Liver (tissue), 9 donors: ENCODE results near the gene PTPRS. TPM values are rescaled to one million over a fixed set of nuclear protein-coding genes. Genes with fewer than 3 reads are reported as not detected.

Source experiments
- DNase-seq: peaks from one replicate; pipeline ENCODE4 v3.0.0-alpha.2; 2017; ENCODE audit warnings: low spot score
- H3K27ac ChIP-seq, 2 donors: one replicate each; pipeline ENCODE4 v1.7.0; 2013; ENCODE audit warnings: inconsistent platforms in 2 of 2, low read length in 2 of 2, control low read depth in 1 of 2, low read depth in 1 of 2, mild to moderate bottlenecking in 1 of 2
- H3K27me3 ChIP-seq, 4 donors: one replicate each; pipeline versions ENCODE4 v1.6.1 to v1.7.0; 2013; ENCODE audit warnings: low read length in 3 of 4, inconsistent platforms in 1 of 4, mild to moderate bottlenecking in 1 of 4, moderate library complexity in 1 of 4; ENCODE audit not compliant: control insufficient read depth in 4 of 4, insufficient read depth in 4 of 4
- H3K36me3 ChIP-seq, 4 donors: one replicate each; pipeline versions ENCODE4 v1.6.1 to v1.7.0; 2013; ENCODE audit warnings: low read length in 3 of 4, mild to moderate bottlenecking in 3 of 4, low read depth in 1 of 4, moderate library complexity in 1 of 4; ENCODE audit not compliant: control insufficient read depth in 4 of 4, insufficient read depth in 3 of 4
- H3K4me1 ChIP-seq, 4 donors: one replicate each; pipeline versions ENCODE4 v1.6.1 to v1.7.0; 2013; ENCODE audit warnings: low read length in 3 of 4, mild to moderate bottlenecking in 3 of 4, moderate library complexity in 1 of 4; ENCODE audit not compliant: control insufficient read depth in 4 of 4, insufficient read depth in 4 of 4
- H3K4me3 ChIP-seq, 3 donors: one replicate each; pipeline versions ENCODE4 v1.6.1 to v1.7.0; 2013; ENCODE audit warnings: low read length in 3 of 3, control low read depth in 1 of 3, low read depth in 1 of 3, mild to moderate bottlenecking in 1 of 3
- H3K9ac ChIP-seq, 2 donors: one replicate each; pipeline ENCODE4 v1.7.0; 2013; ENCODE audit warnings: low read length in 2 of 2, mild to moderate bottlenecking in 2 of 2, moderate library complexity in 2 of 2, control low read depth in 1 of 2, low read depth in 1 of 2
- H3K9me3 ChIP-seq, 4 donors: one replicate each; pipeline versions ENCODE4 v1.6.1 to v1.7.0; 2013; ENCODE audit warnings: low read length in 3 of 4; ENCODE audit not compliant: control insufficient read depth in 4 of 4
- ATF3 ChIP-seq: IDR thresholded peaks from 2 replicates; pipeline ENCODE4 v1.6.1; 2016; ENCODE audit warnings: antibody characterized with exemption
- FOXA1 ChIP-seq: IDR thresholded peaks from 2 replicates; pipeline ENCODE4 v1.6.1; 2016; ENCODE audit warnings: antibody characterized with exemption
- FOXA2 ChIP-seq: IDR thresholded peaks from 2 replicates; pipeline ENCODE4 v1.6.1; 2016; ENCODE audit warnings: antibody characterized with exemption
- GABPA ChIP-seq, 2 donors: IDR thresholded peaks in 1 of 2; conservative IDR thresholded peaks in 1 of 2; 2 replicates each; pipeline ENCODE4 v1.6.1; 2016; ENCODE audit warnings: antibody characterized with exemption in 2 of 2, mild to moderate bottlenecking in 1 of 2, moderate library complexity in 1 of 2
- HNF4A ChIP-seq, 2 donors: conservative IDR thresholded peaks; 2 replicates each; pipeline ENCODE4 v1.6.1; 2016; ENCODE audit warnings: antibody characterized with exemption in 2 of 2, mild to moderate bottlenecking in 2 of 2
- HNF4G ChIP-seq: IDR thresholded peaks from 2 replicates; pipeline ENCODE4 v1.6.1; 2016; ENCODE audit warnings: antibody characterized with exemption
- JUND ChIP-seq, 2 donors: IDR thresholded peaks; 2 replicates each; pipeline ENCODE4 v1.6.1; 2016; ENCODE audit warnings: antibody characterized with exemption in 2 of 2
- NR2F2 ChIP-seq: IDR thresholded peaks from 2 replicates; pipeline ENCODE4 v1.6.1; 2016; ENCODE audit warnings: antibody characterized with exemption
- RAD21 ChIP-seq, 2 donors: IDR thresholded peaks; 2 replicates each; pipeline ENCODE4 v1.6.1; 2016; ENCODE audit warnings: antibody characterized with exemption in 2 of 2, mild to moderate bottlenecking in 2 of 2
- REST ChIP-seq: IDR thresholded peaks from 2 replicates; pipeline ENCODE4 v1.6.1; 2016; ENCODE audit warnings: antibody characterized with exemption, mild to moderate bottlenecking
- RXRA ChIP-seq, 2 donors: IDR thresholded peaks; 2 replicates each; pipeline ENCODE4 v1.6.1; 2017 to 2018; ENCODE audit warnings: antibody characterized with exemption in 2 of 2, mild to moderate bottlenecking in 1 of 2
- TAF1 ChIP-seq: conservative IDR thresholded peaks from 2 replicates; pipeline ENCODE4 v1.6.1; 2016; ENCODE audit warnings: antibody characterized with exemption, mild to moderate bottlenecking
- WGBS: extraction: QIAGEN DNeasy Blood & Tissue Kit; methylation state at CpG from one replicate; pipeline ENCODE4 v1.1.7; 2013; 5-methylcytosine and 5-hydroxymethylcytosine counted together
- polyA plus RNA-seq, 2 donors: library from polyadenylated mRNA; stranded (reverse) in 1 of 2; unstranded in 1 of 2; fragments of 200-250 nt in 1 of 2; fragments of >200 nt in 1 of 2; fragmentation: Nextera tagmentation in 1 of 2; extraction: Ambion mirVana in 1 of 2; gene quantifications; one replicate each; pipeline versions ENCODE4 v1.2.1 to v1.2.3, GENCODE V29; 2013 to 2015
- total RNA-seq, 2 donors: library from RNA; depleted of rRNA; stranded (reverse); fragments of >200 nt; gene quantifications; one replicate each; pipeline ENCODE4 v1.2.3, GENCODE V29; 2014
- TF ChIP-seq, protein P1 (sequence below): IDR thresholded peaks from 2 replicates; pipeline ENCODE4 v1.6.1; 2016; ENCODE audit warnings: antibody characterized with exemption
- TF ChIP-seq, protein P2 (sequence below): fragments of 150-350 bp; IDR thresholded peaks from 2 replicates; pipeline ENCODE4 v1.5.1; 2017; ENCODE audit warnings: improper control_type of control experiment, low read depth, low read length; ENCODE audit not compliant: missing input control
- donor health status: healthy.
- donor health status: healthy.
- donor health status: healthy.
- donor health status: healthy.
- donor health status: healthy.

PTPRS gene
- total and polyA plus RNA-seq, 4 donors: 1.3 to 49.7 (median 20.2) TPM

GRCh38 chr19:5345895-5346386, 5.3 kb upstream of the PTPRS start:
- H3K4me3 ChIP-seq: no peak overlapping the region
- no peaks in the 10 kb centered on the region for H3K4me1 ChIP-seq
- no peak overlapping the region for H3K9ac ChIP-seq
- WGBS: 29% methylated on average over 6 of the region's 6 CpGs
- TF ChIP-seq GABPA (IDR thresholded peaks at IDR 0.05 in 1 of 2, conservative IDR thresholded peaks at IDR 0.05 in 1 of 2) (no peak), RAD21 (IDR thresholded peaks at IDR 0.05) (no peak), REST (no peak)
- TF ChIP-seq, protein P1, sequence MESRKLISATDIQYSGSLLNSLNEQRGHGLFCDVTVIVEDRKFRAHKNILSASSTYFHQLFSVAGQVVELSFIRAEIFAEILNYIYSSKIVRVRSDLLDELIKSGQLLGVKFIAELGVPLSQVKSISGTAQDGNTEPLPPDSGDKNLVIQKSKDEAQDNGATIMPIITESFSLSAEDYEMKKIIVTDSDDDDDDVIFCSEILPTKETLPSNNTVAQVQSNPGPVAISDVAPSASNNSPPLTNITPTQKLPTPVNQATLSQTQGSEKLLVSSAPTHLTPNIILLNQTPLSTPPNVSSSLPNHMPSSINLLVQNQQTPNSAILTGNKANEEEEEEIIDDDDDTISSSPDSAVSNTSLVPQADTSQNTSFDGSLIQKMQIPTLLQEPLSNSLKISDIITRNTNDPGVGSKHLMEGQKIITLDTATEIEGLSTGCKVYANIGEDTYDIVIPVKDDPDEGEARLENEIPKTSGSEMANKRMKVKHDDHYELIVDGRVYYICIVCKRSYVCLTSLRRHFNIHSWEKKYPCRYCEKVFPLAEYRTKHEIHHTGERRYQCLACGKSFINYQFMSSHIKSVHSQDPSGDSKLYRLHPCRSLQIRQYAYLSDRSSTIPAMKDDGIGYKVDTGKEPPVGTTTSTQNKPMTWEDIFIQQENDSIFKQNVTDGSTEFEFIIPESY: no peak
- H3K27ac ChIP-seq: no peak overlapping the region
- no peaks in the 10 kb centered on the region for H3K9me3 ChIP-seq
- no peaks in the 10 kb centered on the region for H3K36me3 ChIP-seq
- H3K27me3 ChIP-seq: no peaks in the 10 kb centered on the region
- no peak for DNase-seq

DNA sequence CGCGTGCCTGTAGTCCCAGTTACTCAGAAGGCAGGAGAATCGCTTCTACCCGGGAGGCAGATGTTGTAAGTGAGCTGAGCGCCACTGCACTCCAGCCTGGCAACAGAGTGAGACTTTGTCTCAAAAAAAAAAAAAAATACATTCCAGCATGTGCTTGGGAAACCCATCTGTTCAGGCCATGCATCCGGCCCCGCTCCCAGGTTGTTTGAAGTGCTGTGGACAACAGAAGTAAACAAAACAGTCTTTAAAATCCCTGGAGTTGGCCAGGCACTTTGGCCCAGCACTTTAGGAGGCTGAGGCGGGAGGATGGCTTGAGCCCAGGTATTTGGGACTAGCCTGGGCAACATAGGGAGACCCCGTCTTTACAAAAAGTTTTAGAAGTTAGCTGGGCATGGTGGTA, 3.2 kb upstream of the PTPRS start:
- Histone ChIP-seq H3K36me3 (no peaks in the 10 kb centered on the region), H3K9ac (no peak overlapping the region), H3K4me1 (peaks cover 0 to 10% (median 2%) of the 10 kb centered on the region in 4 donors), H3K27me3 (peaks cover 0 to 11% (median 0%) of the 10 kb centered on the region in 4 donors), H3K4me3 (no peak overlapping the region), H3K27ac (no peak overlapping the region), H3K9me3 (no peaks in the 10 kb centered on the region)
- TF ChIP-seq, protein P1: no peak
- no peak for TF ChIP-seq ATF3
- TF ChIP-seq FOXA2: no peak
- TF ChIP-seq RXRA (IDR thresholded peaks at IDR 0.05): no peak
- TF ChIP-seq NR2F2: no peak
- no peak for TF ChIP-seq HNF4A (conservative IDR thresholded peaks at IDR 0.05)
- TF ChIP-seq HNF4G: no peak
- TF ChIP-seq JUND (IDR thresholded peaks at IDR 0.05): no peak
- no peak for TF ChIP-seq FOXA1
- TF ChIP-seq, protein P2, sequence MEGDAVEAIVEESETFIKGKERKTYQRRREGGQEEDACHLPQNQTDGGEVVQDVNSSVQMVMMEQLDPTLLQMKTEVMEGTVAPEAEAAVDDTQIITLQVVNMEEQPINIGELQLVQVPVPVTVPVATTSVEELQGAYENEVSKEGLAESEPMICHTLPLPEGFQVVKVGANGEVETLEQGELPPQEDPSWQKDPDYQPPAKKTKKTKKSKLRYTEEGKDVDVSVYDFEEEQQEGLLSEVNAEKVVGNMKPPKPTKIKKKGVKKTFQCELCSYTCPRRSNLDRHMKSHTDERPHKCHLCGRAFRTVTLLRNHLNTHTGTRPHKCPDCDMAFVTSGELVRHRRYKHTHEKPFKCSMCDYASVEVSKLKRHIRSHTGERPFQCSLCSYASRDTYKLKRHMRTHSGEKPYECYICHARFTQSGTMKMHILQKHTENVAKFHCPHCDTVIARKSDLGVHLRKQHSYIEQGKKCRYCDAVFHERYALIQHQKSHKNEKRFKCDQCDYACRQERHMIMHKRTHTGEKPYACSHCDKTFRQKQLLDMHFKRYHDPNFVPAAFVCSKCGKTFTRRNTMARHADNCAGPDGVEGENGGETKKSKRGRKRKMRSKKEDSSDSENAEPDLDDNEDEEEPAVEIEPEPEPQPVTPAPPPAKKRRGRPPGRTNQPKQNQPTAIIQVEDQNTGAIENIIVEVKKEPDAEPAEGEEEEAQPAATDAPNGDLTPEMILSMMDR: no peak
- TF ChIP-seq TAF1: no peak
- WGBS: 59% methylated on average over 9 of the region's 9 CpGs
- no peak for DNase-seq
